Neural crest cell (in vitro differentiated cells): ENCODE results near the gene SLC22A31. TPM values are rescaled to one million over a fixed set of nuclear protein-coding genes. Genes with fewer than 3 reads are reported as not detected.

Source experiments
- DNase-seq: peaks from one replicate; pipeline ENCODE4 v3.0.0; 2021; ENCODE audit warnings: low read depth, mixed read lengths, low spot score
- H3K27ac Mint-ChIP-seq: one replicate; pipeline ENCODE4 v1.8.0; 2021; ENCODE audit warnings: mild to moderate bottlenecking, mixed read lengths; ENCODE audit not compliant: unreplicated experiment
- H3K27me3 Mint-ChIP-seq: 2 replicates; pipeline ENCODE4 v1.8.0; 2021; ENCODE audit warnings: low read depth, mild to moderate bottlenecking, mixed read lengths
- H3K36me3 Mint-ChIP-seq: 2 replicates; pipeline ENCODE4 v1.8.0; 2021; ENCODE audit warnings: low read depth, mild to moderate bottlenecking, mixed read lengths
- H3K4me1 Mint-ChIP-seq: 2 replicates; pipeline ENCODE4 v1.8.0; 2021; ENCODE audit warnings: mixed read lengths
- H3K4me3 Mint-ChIP-seq: one replicate; pipeline ENCODE4 v1.8.0; 2021; ENCODE audit warnings: mild to moderate bottlenecking, mixed read lengths
- H3K9me3 Mint-ChIP-seq: 2 replicates; pipeline ENCODE4 v1.8.0; 2021; ENCODE audit warnings: mixed read lengths
- total RNA-seq: library from RNA; stranded (reverse); gene quantifications from 2 replicates; pipeline ENCODE4 v1.2.1, GENCODE V29; 2021
- TF ChIP-seq, protein P1 (sequence below): fragments of 200-600 bp; sonication (generic); conservative IDR thresholded peaks from 2 replicates; pipeline ENCODE4 v1.5.0; 2021; ENCODE audit warnings: antibody characterized with exemption, mild to moderate bottlenecking

Gene SLC22A31
- total RNA-seq, 1 donor from 2014 or later: 1.4 TPM

DNA sequence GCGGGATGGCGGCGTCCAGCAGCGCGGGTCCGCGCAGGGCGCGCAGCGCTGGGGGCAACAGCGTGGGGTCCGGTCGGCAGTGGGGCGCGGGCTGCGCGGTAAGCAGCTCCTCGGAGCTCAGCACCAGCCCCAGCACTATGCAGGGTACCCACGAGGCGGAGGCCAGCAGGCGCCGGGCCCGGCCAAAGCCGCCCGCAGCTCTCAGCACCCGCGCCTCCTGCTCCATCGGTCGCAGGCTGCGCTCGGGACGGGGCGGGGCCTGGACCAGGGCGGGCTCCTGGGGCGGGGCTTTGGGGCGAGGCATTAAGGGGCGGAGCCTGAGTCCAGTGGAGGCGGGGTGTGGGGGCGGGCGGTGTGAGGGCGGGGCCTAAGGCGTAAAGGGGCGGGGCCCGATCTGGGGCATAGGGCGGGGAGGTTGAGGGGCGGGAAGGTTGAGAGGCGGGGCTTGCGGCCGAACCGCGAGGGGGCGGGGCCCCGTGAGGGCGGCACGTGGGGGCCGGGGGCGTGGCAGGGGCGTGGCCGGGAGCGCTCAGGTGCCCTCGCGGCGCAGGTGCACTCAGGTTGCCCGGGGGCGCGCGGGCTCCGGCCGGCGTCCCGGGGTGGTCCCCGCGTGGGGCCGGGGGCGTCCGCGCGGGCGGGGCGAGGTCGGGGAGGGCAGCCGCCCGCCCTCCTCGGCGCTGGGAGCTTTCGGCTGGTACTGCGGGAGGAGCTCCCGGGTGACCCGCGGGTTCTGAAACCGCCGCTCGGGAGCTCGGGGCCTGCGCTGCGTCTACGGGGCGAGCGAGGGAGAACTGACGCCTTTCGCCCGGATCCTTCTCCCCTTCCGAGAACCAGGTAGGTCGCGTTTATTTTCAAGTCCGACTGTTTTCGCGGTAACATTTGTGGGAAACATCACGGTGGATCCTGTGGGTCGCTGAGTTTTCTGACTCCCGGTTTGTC, 1.4 kb upstream of the SLC22A31 start:
- peak; percentile 82 for DNase-seq
- peaks cover 67% of the 10 kb centered on the region for H3K27me3 Mint-ChIP-seq
- no peaks in the 10 kb centered on the region for H3K9me3 Mint-ChIP-seq
- peak overlapping the region; percentile 71 for H3K4me3 Mint-ChIP-seq
- TF ChIP-seq, protein P1, sequence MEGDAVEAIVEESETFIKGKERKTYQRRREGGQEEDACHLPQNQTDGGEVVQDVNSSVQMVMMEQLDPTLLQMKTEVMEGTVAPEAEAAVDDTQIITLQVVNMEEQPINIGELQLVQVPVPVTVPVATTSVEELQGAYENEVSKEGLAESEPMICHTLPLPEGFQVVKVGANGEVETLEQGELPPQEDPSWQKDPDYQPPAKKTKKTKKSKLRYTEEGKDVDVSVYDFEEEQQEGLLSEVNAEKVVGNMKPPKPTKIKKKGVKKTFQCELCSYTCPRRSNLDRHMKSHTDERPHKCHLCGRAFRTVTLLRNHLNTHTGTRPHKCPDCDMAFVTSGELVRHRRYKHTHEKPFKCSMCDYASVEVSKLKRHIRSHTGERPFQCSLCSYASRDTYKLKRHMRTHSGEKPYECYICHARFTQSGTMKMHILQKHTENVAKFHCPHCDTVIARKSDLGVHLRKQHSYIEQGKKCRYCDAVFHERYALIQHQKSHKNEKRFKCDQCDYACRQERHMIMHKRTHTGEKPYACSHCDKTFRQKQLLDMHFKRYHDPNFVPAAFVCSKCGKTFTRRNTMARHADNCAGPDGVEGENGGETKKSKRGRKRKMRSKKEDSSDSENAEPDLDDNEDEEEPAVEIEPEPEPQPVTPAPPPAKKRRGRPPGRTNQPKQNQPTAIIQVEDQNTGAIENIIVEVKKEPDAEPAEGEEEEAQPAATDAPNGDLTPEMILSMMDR: no peak
- H3K4me1 Mint-ChIP-seq: no peaks in the 10 kb centered on the region
- H3K27ac Mint-ChIP-seq: no peak overlapping the region
- peaks cover 7% of the 10 kb centered on the region for H3K36me3 Mint-ChIP-seq

DNA sequence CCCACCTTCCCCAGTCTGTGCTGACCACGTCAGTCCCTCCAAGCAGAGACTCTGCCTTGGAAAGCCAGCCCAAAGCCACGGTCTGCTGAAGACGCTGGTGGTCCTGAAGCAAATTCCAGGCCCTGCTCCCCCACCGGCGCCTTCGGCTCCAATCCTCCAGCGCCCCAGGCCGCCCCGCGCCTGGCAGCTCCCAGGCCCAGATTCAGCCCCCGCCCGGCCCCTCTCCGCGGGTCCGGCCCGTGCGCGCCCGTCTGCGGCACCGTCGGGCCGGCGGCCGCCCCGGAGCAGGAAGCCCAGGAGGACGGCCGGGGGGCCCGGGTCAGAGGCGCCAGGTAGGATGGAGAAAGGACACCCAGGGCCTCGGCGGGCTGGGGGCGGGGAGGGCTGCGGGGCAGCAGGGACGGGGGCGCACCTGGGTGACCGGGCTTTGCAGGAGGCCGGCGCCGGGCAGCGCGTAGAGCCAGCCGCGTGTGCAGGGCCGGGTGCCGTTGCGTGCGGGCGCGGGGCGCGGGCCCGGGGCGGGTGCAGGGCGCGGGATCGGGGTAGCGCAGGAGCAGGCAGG, 594 bp upstream of the SLC22A31 start:
- peaks cover 7% of the 10 kb centered on the region for H3K36me3 Mint-ChIP-seq
- no peaks in the 10 kb centered on the region for H3K9me3 Mint-ChIP-seq
- H3K4me1 Mint-ChIP-seq: no peaks in the 10 kb centered on the region
- DNase-seq: no peak
- H3K4me3 Mint-ChIP-seq: no peak overlapping the region
- peaks cover 61% of the 10 kb centered on the region for H3K27me3 Mint-ChIP-seq
- TF ChIP-seq, protein P1: no peak
- H3K27ac Mint-ChIP-seq: no peak overlapping the region

DNA sequence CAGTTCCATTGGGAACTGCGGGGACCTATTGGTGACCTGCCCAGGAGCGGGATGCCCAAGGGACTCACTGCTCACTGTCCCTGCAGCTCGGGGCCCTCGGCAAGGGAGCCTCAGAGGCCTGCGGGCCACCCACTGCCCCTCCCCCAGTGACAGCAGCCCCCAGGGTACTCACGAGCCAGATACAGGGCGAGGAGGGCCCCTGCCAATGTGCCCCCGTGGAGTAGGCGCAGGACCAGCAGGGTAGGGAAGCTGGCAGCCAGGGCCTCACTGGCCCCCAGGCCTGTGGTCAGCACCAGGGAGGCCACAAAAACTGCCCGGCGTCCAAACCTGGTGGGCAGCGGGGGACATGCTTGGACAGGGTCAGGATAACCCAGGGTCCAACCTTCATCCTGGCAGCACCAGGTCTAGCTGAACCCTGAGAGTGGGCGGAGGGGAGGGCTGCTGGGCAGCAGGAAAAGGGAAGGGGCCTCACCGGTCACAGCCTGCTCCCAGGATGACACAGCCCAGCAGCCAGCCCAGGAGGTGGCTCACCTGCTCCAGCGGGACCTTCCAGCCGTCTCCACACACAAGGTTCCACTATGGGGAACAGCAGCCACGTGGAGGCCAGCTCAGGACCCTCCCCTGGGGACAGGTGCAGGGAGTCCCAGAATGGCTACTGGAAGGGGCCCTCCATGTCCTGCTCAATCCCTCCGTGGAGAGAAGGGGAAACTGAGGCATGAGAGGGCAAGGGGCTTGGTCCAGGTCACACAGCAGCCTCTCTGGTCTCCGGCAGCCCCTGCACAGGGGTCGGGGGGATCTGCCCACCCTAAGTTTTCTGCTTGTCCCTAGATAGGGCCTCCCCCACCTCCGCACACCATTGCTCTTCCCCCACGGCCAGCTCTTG, 855 bp downstream of the SLC22A31 start:
- Mint-ChIP-seq H3K4me3 (no peak overlapping the region), H3K27ac (no peak overlapping the region), H3K9me3 (no peaks in the 10 kb centered on the region), H3K36me3 (peaks cover 7% of the 10 kb centered on the region), H3K4me1 (no peaks in the 10 kb centered on the region), H3K27me3 (peaks cover 54% of the 10 kb centered on the region)
- DNase-seq: no peak
- TF ChIP-seq, protein P1: no peak

DNA sequence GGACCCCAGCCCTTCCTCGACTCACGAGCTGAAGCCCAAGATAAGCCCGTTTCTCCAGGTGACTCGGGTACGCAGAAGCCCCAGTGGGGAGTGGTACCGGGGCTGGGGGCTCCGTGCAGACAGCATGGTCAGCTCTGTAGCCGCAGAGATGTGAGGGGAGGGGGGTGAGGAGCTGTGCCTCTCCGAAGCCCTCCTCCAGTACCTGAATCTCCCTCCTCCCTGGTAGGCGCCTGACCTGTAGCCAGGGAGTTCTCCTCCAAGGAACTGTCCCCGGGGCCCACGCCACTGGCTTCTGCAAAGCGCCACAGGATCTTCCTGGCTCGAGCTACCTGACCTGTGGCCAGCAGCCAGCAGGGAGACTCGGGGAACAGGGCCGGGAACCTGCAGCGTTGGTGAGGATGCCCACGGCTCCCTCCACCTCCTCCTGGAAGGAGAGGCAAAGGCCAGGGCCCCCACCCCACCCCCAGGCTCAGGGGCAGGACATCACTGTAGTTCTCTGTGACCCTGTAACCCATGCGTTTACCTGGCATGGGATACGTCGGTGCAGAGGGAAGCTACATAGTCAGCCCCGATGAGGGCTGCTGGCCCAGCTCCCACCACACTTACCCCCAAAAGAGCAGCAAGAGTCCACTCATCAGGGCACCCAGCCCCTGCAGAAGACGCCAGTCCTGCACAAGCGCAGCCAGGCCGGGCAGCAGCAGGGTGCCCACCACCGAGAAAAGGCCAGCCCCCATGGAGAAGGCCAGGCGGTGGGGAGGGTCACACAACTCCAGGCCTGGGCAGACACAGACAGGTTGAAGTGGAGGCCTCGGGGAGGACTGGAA, 1.7 kb downstream of the SLC22A31 start:
- Mint-ChIP-seq H3K36me3 (peaks cover 7% of the 10 kb centered on the region), H3K9me3 (no peaks in the 10 kb centered on the region), H3K27ac (no peak overlapping the region), H3K27me3 (peaks cover 46% of the 10 kb centered on the region), H3K4me1 (no peaks in the 10 kb centered on the region), H3K4me3 (no peak overlapping the region)
- TF ChIP-seq, protein P1: no peak
- DNase-seq: no peak
